ENCODE measurements around the gene NEMF.
A peak's percentile ranks its signal among the peaks of the same experiment; 100 is the strongest.
"Not testable (repeated sequence)": the region's sequence is repeated elsewhere in the genome, so short reads cannot be mapped to it uniquely, and the experiment has no call there.

Gene NEMF

GRCh38 chr14:49875640-49876198 lies 23.1 kb upstream of the NEMF start:
- DNase-seq: no peak

DNA sequence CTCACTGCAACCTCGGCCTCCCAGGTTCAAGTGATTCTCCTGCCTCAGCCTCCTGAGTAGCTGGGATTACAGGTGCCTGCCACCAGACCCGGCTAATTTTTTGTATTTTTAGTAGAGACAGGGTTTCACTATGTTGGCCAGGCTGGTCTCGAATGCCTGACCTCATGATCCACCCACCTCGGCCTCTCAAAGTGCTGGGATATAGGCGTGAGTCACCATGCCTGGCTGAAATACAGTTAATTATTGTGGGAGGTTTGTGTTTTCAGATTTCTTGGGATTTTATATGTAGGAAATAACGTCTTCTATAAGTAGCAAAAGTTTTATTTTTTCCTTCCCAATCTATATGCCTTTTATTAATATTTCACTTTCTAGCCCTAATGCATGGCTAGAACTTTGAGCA lies 21.0 kb upstream of the NEMF start:
- DNase-seq: not testable (repeated sequence)

DNA sequence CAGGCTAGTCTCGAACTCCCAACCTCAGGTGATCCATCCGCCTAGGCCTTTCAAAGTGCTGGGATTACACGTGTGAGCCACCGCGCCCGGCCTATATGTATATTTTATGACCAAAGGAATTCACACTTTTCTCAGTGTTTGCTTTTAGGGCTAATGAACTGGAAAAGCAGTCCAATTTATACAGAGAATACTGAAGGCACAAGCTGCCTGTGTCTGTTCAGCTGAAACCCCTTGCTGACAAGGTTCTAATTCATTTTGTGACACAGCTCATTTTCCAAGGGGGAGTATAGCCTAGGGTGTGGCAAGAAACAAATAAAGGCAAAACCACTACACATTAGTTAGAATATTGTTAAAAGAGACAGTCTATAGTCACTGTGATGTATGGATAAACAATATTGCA lies 18.3 kb upstream of the NEMF start:
- DNase-seq: no peak

GRCh38 chr14:49868720-49869114 lies 16.1 kb upstream of the NEMF start:
- no peak for DNase-seq

- peak; percentile 99 for DNase-seq
Observed at GRCh38 chr14:49867831-49868719, 15.5 kb upstream of the NEMF start.

GRCh38 chr14:49865431-49865859 lies 12.9 kb upstream of the NEMF start:
- peak; percentile 87 for DNase-seq

DNA sequence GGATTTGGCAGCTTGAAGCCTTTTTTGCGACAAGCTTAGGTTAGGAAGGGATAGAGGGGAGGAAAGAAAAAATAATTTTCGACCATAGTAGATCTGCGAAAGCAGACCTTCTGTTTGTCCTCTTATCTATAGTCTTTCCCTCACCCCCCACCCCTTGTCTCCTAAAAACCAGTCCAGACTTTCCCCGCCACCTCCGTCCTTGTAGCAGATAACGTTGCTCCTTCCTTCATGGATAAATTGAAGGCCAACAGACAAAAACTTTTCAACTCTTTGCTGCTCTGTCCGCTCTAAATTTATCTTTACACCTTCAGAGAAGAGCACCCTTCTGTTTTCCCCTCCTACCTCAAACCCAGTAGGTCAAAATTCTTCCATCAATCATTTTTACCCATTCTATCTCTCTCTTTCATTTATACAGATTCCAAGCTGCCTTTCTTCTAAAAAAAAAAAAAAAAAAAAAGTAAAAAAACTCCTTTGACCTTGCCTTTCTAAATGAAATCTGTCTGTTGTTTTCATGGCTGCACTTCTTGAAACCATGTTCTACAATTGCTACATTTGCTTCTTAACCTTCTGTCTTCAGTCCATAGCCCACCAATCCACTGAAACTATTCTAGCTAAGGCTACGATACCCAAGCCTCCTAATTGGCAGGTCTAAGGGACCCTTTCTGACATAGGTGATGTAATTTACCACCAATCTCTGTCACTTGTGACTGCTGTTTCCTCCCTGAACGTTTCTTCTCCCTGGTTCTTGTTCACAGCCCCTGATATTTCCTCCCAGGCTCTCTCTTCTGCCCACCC lies 11.1 kb upstream of the NEMF start:
- no peak for DNase-seq

DNA sequence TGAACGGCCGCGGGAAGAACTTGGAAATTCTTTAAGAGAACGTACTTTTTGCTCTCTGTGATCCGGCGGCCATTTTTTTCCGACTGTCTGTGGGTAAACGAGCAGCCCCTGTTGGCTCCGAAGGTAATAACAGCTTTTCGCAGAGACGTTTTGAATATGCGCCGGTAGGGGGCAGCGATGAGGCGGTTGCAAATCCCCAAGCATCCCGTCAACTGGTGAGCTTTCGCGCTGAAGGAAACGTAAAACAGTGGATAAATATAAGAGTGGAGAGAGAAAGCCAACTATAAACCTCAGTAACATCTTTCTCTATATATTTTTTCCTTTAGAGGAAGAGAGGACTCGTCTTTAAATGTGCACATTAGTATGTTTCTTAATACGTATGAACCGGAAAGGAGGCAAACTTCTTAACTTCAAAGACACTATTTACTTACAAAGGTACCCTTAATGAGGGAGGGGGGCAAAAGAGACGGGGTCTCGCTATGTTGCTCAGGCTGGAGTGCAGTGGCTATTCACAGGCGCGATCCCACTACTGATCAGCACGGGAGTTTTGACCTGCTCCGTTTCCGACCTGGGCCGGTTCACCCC lies 9.6 kb upstream of the NEMF start:
- peak; percentile 86 for DNase-seq

DNA sequence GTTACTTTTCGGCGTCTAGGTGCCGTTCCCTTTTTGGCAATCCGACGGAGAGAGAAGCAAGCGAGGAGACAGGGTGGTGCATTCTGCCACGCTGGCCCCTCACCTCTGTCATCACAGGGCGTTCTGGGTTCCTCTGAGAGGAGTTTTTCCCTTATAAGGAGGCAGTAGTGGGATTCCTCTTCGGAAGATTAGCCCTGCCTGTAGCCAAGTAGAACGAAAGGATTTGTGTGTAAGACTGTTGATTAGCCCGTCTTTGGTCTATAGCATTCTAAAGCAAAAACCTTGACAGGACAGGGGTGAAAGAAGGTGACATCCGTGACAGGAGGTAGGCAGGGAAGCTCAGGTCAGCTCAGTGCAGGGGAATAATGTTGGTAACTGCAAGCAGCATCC lies 9.1 kb upstream of the NEMF start:
- DNase-seq: peak; percentile 71

GRCh38 chr14:49860988-49861698 lies 8.6 kb upstream of the NEMF start:
- no peak for DNase-seq

DNA sequence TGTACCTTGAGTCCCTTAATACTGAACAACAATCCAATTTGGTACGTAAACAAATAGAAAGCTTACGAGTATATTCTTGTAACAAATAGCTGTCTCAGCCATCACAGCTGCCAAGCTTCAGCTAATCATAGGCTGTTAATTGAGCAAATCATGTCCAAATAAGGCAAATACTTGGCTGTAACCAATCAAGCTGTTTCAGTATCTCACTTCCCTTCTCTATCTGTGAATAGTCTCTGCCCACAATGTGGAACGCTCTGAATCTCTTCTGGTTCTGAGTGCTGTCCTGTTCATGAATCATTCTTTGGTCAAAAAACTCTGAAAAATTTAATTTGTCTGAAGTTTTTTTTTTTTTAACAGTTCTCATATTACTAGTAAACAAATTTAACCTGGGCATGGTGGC lies 5.8 kb upstream of the NEMF start:
- no peak for DNase-seq

- no peak for DNase-seq
Observed at GRCh38 chr14:49857427-49858003, 4.9 kb upstream of the NEMF start.

DNA sequence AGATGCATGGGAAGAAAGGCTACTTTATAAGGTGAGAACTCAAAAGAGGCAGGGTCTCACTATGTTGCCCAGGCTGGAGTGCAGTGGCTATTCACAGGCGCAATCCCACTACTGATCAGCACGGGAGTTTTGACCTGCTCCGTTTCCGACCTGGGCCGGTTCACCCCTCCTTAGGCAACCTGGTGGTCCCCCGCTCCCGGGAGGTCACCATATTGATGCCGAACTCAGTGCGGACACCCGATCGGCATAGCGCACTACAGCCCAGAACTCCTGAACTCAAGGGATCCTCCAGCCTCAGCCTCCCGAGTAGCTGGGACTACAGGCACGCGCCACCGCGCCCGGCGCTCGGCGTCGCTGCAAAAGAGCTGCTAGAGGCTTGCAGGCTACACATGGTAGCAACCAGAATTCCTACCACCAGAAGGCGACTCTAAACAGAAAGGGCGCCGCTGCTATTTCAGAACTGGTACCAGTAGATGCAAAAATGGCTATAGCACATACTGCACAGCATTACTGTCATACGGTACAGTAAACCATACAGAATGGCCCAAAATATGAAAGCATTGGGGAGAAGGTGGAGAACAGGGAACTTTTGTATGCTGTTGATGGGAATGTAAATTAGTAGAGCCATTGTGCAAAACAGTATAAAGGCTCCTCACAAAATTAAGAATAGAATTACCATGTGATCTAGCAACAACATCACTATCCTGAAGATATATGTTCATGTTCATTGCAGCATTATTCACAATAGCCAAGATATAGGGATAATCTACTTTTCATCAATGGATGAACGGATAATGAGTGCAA lies 1.2 kb upstream of the NEMF start:
- peak; percentile 74 for DNase-seq

DNA sequence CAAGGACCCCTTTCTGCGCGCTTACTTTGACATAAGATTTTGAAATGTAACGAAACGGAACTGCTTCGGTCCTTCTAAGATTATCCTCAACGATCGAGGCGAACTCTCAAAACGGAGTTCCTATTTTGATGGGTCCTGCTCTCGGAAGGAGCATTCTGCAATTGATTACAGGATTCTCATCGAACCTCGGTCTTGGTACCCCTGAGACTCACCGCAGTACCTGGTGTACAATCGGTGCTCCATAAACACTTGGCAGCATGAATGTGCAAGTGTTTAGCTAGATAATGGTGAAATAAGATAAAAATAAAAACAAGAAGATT lies 530 bp upstream of the NEMF start:
- DNase-seq: no peak

DNA sequence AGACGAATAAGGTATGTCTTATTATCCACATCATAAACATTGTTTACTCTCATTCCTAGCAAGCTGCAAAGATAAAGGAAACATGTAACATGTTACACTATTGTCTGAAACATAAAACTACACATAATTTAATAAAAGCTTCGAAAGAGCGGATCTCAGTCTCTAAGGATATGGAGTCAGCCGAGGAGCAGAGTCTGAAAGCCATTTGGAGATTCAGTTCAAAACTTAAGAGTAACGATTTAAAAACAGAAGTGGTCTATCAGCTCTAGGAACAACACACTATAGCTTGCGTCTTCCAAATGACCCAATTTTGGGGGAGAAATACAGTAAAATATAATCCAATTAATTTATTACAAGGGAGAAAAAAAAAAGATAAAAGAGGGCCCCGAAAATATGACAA lies 775 bp downstream of the NEMF start:
- DNase-seq: no peak

DNA sequence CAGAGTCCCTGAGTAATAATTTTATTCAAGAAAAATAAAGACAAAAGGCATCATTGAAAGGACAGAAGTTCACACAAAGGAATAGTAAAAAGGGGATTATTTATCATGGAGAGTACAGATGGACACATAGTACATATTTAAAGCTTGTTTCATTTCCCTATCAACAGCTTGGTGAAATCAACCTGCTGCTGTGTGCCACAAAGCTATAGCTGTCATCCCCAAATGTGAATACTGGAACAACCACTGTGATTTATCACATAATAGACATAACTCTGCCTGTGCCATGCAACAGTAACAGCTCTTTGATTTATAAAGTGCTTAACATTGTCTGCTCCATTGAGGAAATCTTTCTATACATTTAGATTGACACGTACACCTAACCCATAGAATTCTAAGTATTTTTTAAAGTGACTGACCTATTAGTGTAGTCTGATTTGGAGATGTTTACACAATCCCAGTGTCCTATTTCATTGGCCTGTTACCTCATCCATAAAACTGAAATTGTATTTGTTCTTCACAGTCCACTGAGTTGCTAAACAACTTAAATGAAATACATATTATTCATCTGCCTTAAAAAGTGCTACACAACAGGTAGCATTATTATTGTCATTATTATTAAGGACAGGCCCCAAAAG lies 3.3 kb downstream of the NEMF start:
- no peak for DNase-seq

- no peak for DNase-seq
Observed at GRCh38 chr14:49828640-49829039, 23.9 kb downstream of the NEMF start.

DNA sequence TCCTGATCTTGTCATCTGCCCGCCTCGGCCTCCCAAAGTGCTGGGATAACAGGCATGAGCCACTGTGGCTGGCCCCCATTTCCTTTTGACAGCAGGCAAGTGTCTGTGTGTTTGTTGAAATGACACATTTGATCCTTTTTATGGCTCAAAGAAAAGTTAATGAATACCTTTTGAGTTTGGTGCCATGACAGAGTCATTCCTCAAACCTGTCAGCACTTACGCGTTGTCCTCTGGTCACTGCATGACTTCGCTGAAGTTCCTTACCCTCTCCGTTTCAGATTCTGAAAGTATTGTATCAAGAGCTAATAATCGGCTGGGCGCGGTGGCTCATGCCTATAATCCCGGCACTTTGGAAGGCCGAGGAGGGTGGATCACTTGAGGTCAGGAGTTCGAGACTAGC lies 32.4 kb downstream of the NEMF start:
- no peak for DNase-seq

DNA sequence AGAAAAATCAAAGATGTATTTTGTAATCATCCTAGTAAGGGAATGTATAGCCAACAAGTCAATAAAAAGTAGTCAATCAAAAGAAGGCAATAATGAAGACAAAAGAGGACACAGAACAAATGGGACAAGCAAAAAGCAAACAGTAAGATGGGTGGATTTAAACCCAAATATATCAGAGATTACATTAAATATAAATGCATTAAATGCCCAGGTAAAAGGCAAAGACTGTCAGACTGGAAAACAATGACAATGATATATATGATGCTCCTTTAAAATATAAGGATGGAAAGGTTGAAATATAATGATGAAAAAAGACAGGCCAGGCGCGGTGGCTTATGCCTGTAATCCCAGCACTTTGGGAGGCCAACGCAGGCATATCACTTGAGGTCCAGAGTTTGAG lies 35.7 kb downstream of the NEMF start:
- DNase-seq: no peak

DNA sequence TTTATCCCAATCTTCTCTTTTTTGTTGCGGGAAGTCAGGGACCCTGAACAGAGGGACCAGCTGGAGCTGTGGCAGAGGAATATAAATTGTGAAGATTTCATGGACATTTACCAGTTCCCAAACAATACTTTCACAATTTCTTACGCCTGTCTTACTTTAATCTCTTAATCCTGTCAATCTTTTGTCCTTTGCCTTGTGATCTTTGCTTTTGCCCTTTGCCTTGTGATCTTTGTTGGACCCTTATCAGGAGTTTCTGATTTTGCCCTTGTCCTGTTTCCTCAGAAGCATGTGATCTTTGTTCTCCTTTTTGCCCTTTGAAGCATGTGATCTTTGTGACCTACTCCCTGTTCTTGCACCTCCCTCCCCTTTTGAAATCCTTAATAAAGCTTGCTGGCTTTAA lies 36.5 kb downstream of the NEMF start:
- DNase-seq: not testable (repeated sequence)

DNA sequence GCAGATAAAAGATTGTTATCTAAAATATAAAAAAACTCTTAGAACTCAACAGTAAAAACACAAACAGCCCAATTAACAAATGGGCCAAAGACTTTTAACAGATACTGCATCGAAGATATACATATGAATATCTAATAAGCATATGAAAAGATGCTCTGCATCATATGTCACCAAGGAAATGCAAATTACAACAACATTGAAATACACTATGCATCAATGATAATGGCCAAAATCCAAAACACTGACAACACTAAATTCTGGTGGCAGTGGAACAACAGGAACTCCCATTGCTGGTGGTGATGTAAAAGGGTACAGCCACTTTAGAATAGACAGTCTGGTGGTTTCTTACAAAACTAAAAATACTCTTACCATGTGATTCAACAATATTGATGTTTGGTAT lies 43.8 kb downstream of the NEMF start:
- no peak for DNase-seq

Data from stimulated activated CD4-positive, alpha-beta T cell treated with anti-CD3 and anti-CD28 coated beads, Interleukin-15, amount 100 ng/mL, for 24 hours (primary cell).